Upper lobe of left lung (tissue), 4 donors: ENCODE measurements around the gene TAF10.

Experiments used
- POLR2A ChIP-seq, 4 donors: fragments of 450-650 bp; IDR thresholded peaks; one replicate each; pipeline ENCODE4 v1.5.1; 2016 to 2017; ENCODE audit warnings: antibody characterized with exemption in 4 of 4, mild to moderate bottlenecking in 2 of 4
- POLR2AphosphoS5 ChIP-seq, 2 donors: sonication (generic); formaldehyde crosslinking; IDR thresholded peaks; one replicate each; pipeline ENCODE4 v1.5.1; 2017; ENCODE audit warnings: antibody characterized with exemption in 2 of 2
- TF ChIP-seq, protein P1 (sequence below), 6 experiments: fragments of 450-650 bp in 4 of 6; fragments of 200-600 bp in 2 of 6; sonication (generic) in 2 of 6; IDR thresholded peaks; one replicate each; pipeline ENCODE4 v1.5.1; 2016 to 2019; ENCODE audit warnings: antibody characterized with exemption in 6 of 6

DNA sequence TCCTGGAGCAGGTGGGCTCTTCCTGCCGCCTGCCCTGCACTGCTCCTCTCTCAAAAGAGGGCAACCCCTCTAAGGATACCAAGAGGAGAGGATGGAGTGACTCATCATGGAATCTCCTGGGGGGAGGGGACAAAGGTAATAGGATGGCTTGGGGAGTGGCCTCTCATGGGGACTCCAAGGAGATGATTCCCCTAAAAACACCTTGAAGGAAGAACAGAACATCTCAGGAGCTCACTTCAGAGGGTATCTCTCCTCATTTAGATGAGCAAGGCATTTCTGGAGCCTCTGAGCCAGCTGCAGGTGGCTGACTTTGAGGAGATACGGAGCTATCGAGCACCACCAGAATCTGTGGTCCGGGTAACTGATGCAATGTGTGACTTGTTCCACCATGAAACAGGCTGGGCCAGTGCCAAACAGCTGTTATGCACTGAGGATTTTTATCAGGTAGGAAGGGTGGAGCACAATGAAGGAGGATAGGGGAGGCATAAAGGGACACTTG lies 48.8 kb downstream of the TAF10 start:
- TF ChIP-seq POLR2AphosphoS5 (IDR thresholded peaks at IDR 0.05) (no peak), POLR2A (IDR thresholded peaks at IDR 0.05) (no peak)
- TF ChIP-seq, protein P1, sequence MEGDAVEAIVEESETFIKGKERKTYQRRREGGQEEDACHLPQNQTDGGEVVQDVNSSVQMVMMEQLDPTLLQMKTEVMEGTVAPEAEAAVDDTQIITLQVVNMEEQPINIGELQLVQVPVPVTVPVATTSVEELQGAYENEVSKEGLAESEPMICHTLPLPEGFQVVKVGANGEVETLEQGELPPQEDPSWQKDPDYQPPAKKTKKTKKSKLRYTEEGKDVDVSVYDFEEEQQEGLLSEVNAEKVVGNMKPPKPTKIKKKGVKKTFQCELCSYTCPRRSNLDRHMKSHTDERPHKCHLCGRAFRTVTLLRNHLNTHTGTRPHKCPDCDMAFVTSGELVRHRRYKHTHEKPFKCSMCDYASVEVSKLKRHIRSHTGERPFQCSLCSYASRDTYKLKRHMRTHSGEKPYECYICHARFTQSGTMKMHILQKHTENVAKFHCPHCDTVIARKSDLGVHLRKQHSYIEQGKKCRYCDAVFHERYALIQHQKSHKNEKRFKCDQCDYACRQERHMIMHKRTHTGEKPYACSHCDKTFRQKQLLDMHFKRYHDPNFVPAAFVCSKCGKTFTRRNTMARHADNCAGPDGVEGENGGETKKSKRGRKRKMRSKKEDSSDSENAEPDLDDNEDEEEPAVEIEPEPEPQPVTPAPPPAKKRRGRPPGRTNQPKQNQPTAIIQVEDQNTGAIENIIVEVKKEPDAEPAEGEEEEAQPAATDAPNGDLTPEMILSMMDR (IDR thresholded peaks at IDR 0.05) = no peak
